SK-N-MC (cell line): ENCODE results near the gene PVR.

Source experiments
- DNase-seq: peaks from one replicate; pipeline ENCODE4 v3.0.0-alpha.2; 2011; ENCODE audit warnings: low read depth, low spot score
- H3K27ac ChIP-seq: fragments of 200-600 bp; sonication (generic); 2 replicates; pipeline ENCODE4 v1.5.1; 2016; ENCODE audit warnings: mixed run types
- H3K36me3 ChIP-seq: fragments of 200-600 bp; sonication (generic); 2 replicates; pipeline ENCODE4 v1.6.1; 2017; ENCODE audit warnings: antibody characterized with exemption, low read length, mixed read lengths; ENCODE audit not compliant: insufficient read depth
- H3K4me3 ChIP-seq: fragments of 200-600 bp; sonication (generic); 2 replicates; pipeline ENCODE4 v1.5.1; 2016
- H3K9ac ChIP-seq: fragments of 200-600 bp; sonication (generic); 2 replicates; pipeline ENCODE4 v1.8.0; 2017; ENCODE audit warnings: mixed run types, mixed read lengths; ENCODE audit not compliant: insufficient read length
- H3K9me3 ChIP-seq: fragments of 200-600 bp; sonication (generic); 2 replicates; pipeline ENCODE4 v1.6.1; 2017; ENCODE audit warnings: low read depth, mild to moderate bottlenecking, antibody characterized with exemption, low read length, moderate library complexity, mixed read lengths
- EZH2 ChIP-seq: fragments of 200-600 bp; sonication (generic); IDR thresholded peaks from one replicate; pipeline ENCODE4 v1.6.1; 2017; ENCODE audit warnings: antibody characterized with exemption
- FOXP2 ChIP-seq: optimal IDR thresholded peaks from 2 replicates; pipeline ENCODE3; 2011; ENCODE audit warnings: mild to moderate bottlenecking, moderate library complexity; ENCODE audit not compliant: insufficient read depth; ENCODE audit errors: extremely low read length, control extremely low read depth
- POLR2AphosphoS5 ChIP-seq: IDR thresholded peaks from 2 replicates; pipeline ENCODE4 v1.6.1; 2012; ENCODE audit warnings: mild to moderate bottlenecking, low read depth, low read length, borderline replicate concordance

The PVR gene

DNA sequence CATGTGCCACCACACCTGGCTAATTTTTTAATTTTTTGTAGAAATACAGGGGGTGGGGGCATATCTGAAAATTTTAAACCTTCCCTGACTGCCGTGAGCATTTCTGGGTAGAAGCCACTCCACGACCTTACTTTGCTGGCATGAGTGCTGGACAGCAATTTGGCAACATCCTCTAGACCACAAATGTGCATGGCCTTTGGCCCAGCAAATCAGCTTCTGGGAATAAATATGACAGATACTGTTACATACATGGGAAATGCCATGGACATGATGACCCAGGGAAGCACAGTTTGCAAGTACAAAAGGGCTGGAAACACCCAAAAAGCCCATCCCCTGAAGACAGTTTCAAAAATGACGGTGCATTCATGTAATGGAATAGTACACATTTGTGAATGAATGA lies 3.2 kb upstream of the PVR start:
- TF ChIP-seq POLR2AphosphoS5 (no peak), EZH2 (no peak), FOXP2 (no peak)
- DNase-seq = no peak
- H3K9me3 ChIP-seq = no peaks in the 10 kb centered on the region
- no peak overlapping the region for H3K4me3 ChIP-seq
- H3K36me3 ChIP-seq = no peaks in the 10 kb centered on the region
- H3K9ac ChIP-seq = no peak overlapping the region
- H3K27ac ChIP-seq = no peak overlapping the region

DNA sequence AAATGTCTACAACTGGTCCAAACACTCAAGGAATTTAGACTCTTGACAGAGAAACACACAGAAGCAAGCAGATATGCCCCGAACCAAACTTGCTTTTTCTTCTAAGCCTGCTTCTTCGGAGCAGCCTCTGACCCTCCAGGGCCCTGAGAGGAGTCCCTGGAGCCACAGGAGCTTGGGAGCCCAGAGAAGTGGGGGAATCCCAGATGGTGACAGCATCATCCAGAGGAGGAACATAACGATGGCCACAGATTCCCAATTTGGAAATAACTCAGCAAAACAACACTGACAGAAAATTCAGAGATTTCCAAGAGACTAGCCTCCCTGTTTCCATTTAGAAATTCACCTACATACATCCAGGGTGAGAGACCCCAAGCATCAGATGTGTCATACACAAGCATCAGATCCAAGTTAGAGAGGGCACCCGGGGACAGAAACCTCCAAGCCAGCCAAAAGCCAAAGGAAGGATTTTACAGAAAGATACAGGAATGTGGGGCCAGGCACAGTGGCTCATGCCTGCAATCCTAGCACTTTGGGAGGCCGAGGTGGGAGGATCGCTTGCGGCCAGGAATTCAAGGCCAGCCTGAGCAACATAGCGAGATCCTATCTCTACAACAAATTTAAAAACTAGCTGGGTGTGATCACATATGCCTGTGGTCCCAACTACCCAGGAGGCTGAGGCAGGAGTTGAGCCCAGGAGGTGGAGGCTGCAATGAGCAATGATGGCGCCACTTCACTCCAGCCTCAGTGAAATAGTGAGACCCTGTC lies 2.0 kb upstream of the PVR start:
- no peak overlapping the region for H3K27ac ChIP-seq
- H3K4me3 ChIP-seq = no peak overlapping the region
- TF ChIP-seq FOXP2 (no peak), EZH2 (no peak), POLR2AphosphoS5 (no peak)
- no peak overlapping the region for H3K9ac ChIP-seq
- DNase-seq = no peak
- no peaks in the 10 kb centered on the region for H3K9me3 ChIP-seq
- no peaks in the 10 kb centered on the region; the same call in 1 of the 2 replicates for H3K36me3 ChIP-seq

DNA sequence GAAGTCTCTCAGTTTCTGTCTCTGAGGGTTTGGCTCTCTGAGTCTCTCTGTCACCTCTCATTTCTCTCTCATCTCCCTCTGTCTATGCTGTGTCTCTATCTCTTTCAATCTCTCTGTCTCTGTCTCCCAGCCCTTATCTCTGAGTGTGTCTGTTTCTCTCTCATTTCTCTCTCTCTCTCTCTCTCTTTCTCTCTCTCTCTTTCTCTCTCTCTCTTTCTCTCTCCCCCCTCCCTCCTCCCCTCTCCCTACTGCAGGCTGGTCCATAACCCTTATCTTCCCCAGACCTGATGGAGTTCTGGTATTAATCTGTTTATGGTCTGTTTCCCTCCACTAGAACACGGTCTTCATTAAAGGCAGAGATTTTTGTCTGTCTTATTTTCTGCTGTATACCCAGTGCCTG lies 1.3 kb upstream of the PVR start:
- H3K9ac ChIP-seq = no peak overlapping the region
- DNase-seq = no peak
- H3K27ac ChIP-seq = no peak overlapping the region
- no peak for TF ChIP-seq FOXP2
- no peak for TF ChIP-seq EZH2
- no peak for TF ChIP-seq POLR2AphosphoS5
- H3K9me3 ChIP-seq = no peaks in the 10 kb centered on the region
- no peak overlapping the region for H3K4me3 ChIP-seq
- H3K36me3 ChIP-seq = peaks cover 4% of the 10 kb centered on the region; the same call in 1 of the 2 replicates

DNA sequence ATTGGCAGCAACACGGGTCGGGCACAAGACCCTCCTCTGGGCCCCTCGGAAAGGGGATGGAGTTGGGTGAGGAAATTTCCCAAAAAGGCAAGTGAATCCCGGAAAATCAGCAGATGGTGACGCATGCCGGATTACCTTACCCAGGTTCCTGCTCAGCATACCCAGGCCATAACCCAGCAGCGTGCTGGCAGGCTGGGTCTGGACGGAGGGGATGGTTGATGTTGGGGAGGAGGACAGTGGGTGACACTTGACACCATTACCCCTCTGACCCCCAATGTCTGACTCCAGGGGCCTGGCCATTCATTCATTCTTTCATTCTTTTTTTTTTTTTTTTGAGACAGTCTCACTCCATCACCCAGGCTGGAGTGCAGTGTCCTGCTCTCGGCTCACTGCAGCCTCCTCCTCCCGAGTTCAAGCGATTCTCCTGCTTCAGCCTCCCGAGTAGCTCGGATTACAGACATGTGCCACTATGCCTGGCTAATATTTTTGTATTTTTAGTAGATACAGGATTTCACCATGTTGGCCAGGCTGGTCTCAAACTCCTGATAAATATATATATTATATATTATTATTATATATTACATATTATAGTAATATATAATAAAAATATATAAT lies 799 bp downstream of the PVR start:
- TF ChIP-seq FOXP2 (no peak), POLR2AphosphoS5 (no peak)
- no peak for DNase-seq
- Histone ChIP-seq H3K36me3 (peaks cover 23% of the 10 kb centered on the region), H3K9ac (peak overlapping the region; percentile 78), H3K9me3 (no peaks in the 10 kb centered on the region), H3K4me3 (peak overlapping the region; percentile 80), H3K27ac (no peak overlapping the region)

DNA sequence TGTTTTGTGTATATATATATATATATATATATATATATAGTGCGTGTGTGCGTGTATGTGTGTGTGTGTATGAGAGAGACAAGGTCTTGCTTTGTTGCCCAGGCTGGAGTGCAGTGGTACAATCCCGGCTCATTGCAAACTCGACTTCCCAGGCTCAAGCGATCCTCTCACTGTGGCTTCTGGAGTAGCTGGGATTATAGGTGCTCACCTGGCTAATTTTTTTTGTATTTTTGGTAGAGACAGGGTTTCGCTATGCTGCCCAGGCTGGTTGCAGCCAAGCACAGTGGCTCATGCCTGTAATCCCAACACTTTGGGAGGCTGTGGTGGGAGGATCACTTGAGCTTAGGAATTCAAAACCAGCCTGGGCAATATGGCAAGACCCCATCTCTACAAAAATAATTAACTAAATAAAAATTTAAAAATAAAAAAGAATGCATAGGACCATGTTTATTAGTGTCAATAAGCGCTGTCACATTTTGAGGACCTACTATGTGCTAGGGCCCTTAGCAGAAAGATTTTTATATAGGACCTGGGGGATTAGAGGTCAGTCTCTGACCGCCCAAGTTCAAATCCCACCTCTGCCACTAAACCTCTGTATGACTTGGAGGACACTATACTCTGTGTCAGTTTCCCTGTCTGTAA lies 1.8 kb downstream of the PVR start:
- no peak overlapping the region for H3K9ac ChIP-seq
- H3K27ac ChIP-seq = no peak overlapping the region
- H3K36me3 ChIP-seq = peaks cover 33% of the 10 kb centered on the region
- H3K4me3 ChIP-seq = no peak overlapping the region
- no peak for TF ChIP-seq POLR2AphosphoS5
- TF ChIP-seq FOXP2 = no peak
- no peak for TF ChIP-seq EZH2
- H3K9me3 ChIP-seq = no peaks in the 10 kb centered on the region
- no peak for DNase-seq

DNA sequence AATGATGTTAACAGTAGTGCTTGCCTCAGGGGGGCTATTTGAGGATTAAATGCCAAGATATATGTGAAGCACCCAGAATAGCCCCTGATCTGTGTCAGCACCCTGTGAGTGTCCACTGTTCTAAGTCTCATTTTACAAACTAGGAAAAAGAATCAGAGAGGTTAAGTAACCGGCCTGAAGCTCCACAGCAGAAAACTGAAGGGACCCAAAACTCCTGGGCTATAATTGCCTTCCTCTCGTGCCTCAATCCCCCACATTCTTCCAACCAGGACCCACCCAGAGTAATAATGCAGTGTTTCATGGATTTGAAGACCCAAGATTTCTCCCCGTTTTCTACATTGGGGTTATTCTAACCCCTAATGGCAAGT lies 2.3 kb downstream of the PVR start:
- H3K27ac ChIP-seq = no peak overlapping the region
- H3K9me3 ChIP-seq = no peaks in the 10 kb centered on the region
- no peak overlapping the region for H3K9ac ChIP-seq
- no peak overlapping the region for H3K4me3 ChIP-seq
- H3K36me3 ChIP-seq = peaks cover 36% of the 10 kb centered on the region
- DNase-seq = no peak
- TF ChIP-seq EZH2 = no peak
- no peak for TF ChIP-seq FOXP2
- TF ChIP-seq POLR2AphosphoS5 = no peak

DNA sequence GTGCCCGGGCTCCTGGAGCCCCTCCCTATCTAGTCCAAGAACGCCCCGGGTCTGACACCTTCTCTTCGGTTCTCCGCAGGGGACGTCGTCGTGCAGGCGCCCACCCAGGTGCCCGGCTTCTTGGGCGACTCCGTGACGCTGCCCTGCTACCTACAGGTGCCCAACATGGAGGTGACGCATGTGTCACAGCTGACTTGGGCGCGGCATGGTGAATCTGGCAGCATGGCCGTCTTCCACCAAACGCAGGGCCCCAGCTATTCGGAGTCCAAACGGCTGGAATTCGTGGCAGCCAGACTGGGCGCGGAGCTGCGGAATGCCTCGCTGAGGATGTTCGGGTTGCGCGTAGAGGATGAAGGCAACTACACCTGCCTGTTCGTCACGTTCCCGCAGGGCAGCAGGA lies 3.4 kb downstream of the PVR start:
- H3K36me3 ChIP-seq = peaks cover 42% of the 10 kb centered on the region

DNA sequence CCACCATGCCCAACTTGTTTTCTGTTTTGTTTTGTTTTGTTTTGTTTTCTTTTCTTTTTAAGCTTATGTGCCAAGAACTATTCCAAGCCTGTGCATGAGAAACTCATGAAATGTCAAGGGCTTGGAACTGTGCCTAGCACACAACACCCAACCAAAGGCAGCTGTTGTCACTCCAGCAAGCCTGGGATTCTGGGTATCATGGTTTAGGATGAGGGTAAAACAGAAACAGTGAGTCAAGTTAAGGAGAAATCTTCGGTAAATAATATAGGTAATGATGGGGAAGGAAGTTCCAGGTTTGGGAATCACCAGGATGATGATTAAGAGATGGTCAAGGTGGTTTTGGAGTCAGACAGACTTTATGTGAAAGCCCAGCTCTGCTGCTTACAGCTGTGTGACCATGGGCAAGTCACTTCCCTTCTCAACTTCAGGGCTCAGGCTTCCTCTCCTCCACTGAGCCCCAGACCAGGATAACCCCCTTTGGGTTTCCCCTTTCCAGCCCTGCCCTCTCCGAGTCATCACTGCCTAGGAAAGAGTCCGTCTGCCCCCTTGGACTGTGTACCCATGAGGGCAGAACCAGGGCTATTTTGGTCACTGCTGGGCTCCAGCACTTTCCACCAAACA lies 5.0 kb downstream of the PVR start:
- no peak overlapping the region for H3K9ac ChIP-seq
- DNase-seq = no peak
- no peak overlapping the region for H3K4me3 ChIP-seq
- peaks cover 53% of the 10 kb centered on the region for H3K36me3 ChIP-seq
- no peak overlapping the region for H3K27ac ChIP-seq
- TF ChIP-seq POLR2AphosphoS5 (no peak), EZH2 (no peak), FOXP2 (no peak)
- no peaks in the 10 kb centered on the region for H3K9me3 ChIP-seq

More for the DNA sequence above, 3.4 kb downstream of the PVR start:
- Histone ChIP-seq H3K9ac (no peak overlapping the region), H3K27ac (no peak overlapping the region), H3K9me3 (no peaks in the 10 kb centered on the region), H3K4me3 (no peak overlapping the region)
- no peak for DNase-seq
- TF ChIP-seq EZH2 (no peak), POLR2AphosphoS5 (no peak), FOXP2 (no peak)
